Measurements from ENCODE around the gene EXOC6B. TPM values are rescaled to one million over a fixed set of nuclear protein-coding genes. Genes with fewer than 3 reads are reported as not detected.

EXOC6B gene
- total RNA-seq, 1 donor from 2014 or later, result 35.2 TPM

DNA sequence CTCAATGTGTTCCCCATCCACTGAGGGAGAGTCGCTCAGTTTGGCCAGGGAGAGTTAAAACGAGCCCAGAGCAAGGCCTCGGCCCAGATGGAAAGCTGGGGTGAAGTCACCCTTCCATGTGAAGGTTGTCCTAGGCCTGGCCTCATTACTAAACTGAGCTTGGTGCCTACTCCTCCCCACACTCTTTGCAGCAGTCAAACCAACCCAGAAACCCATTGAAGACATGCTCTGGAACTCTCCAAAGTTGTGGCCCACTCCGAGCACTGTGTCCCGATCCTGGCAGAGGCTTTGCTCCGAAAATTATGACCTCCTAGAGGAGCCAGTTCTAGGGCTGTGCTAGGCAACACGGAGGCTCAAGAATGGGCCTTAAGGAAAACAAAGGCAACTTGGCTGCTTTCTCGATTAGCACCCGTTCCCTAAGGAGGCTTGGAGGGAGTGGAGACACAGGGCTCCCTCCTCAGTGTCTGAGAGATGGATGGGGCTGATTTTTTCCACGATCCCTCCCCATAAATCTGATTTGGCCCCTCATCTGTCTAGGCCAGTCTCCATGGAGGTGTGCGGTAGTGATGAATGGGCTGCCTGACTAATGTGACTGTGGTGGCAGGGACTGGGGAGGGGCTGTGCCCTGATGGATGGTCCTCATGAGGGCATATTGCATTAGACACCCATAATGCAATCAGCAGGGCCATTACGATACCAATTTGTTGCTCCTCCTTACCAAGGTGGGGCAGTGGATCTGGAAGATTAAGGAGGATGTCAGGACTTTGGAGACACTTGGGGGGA lies 666.4 kb downstream of the EXOC6B start:
- no peaks in the 10 kb centered on the region for H3K9me3 ChIP-seq
- no peak for ATAC-seq
- H3K27ac ChIP-seq, result no peak overlapping the region
- TF ChIP-seq, protein P1, sequence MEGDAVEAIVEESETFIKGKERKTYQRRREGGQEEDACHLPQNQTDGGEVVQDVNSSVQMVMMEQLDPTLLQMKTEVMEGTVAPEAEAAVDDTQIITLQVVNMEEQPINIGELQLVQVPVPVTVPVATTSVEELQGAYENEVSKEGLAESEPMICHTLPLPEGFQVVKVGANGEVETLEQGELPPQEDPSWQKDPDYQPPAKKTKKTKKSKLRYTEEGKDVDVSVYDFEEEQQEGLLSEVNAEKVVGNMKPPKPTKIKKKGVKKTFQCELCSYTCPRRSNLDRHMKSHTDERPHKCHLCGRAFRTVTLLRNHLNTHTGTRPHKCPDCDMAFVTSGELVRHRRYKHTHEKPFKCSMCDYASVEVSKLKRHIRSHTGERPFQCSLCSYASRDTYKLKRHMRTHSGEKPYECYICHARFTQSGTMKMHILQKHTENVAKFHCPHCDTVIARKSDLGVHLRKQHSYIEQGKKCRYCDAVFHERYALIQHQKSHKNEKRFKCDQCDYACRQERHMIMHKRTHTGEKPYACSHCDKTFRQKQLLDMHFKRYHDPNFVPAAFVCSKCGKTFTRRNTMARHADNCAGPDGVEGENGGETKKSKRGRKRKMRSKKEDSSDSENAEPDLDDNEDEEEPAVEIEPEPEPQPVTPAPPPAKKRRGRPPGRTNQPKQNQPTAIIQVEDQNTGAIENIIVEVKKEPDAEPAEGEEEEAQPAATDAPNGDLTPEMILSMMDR (IDR thresholded peaks at IDR 0.05), result no peak
- intact Hi-C loops (cut with DNase I), result no loop called here
- no peaks in the 10 kb centered on the region for H3K4me1 ChIP-seq
- H3K27me3 ChIP-seq, result peaks cover 9% of the 10 kb centered on the region
- H3K4me3 ChIP-seq, result no peak overlapping the region
- no peaks in the 10 kb centered on the region for H3K36me3 ChIP-seq
- no peak for DNase-seq

DNA sequence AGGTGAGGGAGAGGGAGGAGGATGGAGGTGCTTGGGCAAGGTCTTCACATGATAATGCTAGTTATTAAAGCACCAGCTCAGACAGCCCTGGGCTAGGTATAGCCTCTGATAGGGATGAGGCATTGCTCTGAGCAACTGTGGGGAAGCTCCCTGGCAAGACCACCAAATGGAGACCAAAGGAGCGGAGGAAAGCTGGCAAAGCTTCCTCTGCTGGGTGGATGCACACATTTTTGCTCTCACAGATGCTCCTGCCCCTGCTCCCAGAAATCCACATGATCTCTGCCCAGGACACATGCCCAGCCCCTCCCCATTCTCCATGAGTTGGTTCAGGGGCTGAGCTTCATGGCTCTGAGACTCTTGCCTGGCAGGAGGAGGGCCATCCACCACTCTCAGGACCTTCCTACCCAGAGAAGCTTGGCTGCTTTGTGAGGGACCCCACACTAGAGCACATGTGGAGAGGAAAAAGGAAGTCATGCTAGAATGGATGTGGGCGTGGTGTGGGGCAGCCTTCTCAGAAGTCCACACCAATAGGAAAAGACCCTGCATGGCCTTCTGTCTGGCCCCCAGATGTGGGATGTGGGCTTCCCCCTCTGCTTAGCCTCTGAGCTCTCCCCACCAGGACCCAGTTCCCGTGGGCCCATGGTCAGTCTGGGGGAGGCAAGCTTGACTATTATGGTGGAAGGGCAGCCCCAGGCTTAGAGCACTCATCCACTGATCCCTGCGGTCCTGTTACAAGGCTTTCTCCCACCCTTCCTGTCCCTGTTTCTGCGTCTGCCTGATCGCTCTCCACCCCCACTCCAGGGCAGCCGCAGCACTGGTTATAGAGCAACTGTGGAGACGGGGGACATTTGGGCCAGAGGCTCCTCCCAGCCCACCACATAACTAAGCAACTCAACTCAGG lies 667.7 kb downstream of the EXOC6B start:
- H3K36me3 ChIP-seq, result no peaks in the 10 kb centered on the region
- no peak overlapping the region for H3K27ac ChIP-seq
- peaks cover 20% of the 10 kb centered on the region for H3K27me3 ChIP-seq
- intact Hi-C loops (cut with DNase I), result no loop called here
- ATAC-seq (no peak), DNase-seq (no peak)
- H3K9me3 ChIP-seq, result no peaks in the 10 kb centered on the region
- TF ChIP-seq, protein P1 (IDR thresholded peaks at IDR 0.05), result no peak
- H3K4me1 ChIP-seq, result no peaks in the 10 kb centered on the region
- no peak overlapping the region for H3K4me3 ChIP-seq

DNA sequence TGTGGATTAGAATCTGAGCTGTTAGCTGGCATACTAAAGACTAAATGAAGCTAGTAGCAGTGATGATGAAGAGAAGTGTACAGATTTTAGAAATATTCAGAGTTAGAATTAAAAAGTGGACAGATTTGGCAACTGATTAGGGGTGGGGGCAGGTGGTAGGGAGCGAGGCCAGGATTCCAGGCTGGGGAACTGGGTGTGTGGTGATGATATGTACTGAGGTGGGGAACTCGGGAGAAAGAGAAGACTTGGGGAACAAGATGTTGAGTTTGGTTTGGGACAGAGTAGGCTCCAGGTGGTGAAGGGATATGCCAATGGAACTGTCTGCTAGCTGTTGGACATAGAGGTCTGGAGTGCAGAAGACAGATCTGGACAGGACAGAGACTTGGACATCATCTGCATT lies 669.0 kb downstream of the EXOC6B start:
- no peak for ATAC-seq
- H3K27me3 ChIP-seq, result peaks cover 24% of the 10 kb centered on the region
- no peak overlapping the region for H3K27ac ChIP-seq
- no peak for DNase-seq
- intact Hi-C loops (cut with DNase I), result no loop called here
- H3K36me3 ChIP-seq, result no peaks in the 10 kb centered on the region
- no peak overlapping the region for H3K4me3 ChIP-seq
- H3K9me3 ChIP-seq, result no peaks in the 10 kb centered on the region
- H3K4me1 ChIP-seq, result no peaks in the 10 kb centered on the region
- TF ChIP-seq, protein P1 (IDR thresholded peaks at IDR 0.05), result no peak

DNA sequence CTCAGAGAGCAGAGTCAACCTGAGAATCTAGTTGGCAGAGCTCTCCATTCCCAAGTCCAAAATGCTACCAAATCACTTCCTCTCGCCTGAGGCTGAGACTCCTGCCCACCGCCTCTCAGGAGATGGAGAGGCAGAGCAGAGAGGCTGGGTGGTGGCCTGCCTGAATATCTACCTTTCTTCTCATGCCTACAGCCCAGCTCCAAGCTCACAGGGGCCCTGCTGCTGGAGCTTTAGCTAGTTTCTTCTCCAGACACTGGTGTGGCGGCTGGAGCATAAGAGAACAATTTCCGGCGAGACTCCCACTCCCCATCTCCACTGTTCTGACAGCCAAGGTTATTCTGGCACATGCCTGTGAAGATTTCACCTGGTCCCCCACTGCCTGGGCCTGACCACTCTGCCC lies 670.1 kb downstream of the EXOC6B start:
- Histone ChIP-seq H3K27ac (no peak overlapping the region), H3K27me3 (peaks cover 26% of the 10 kb centered on the region), H3K36me3 (no peaks in the 10 kb centered on the region), H3K9me3 (no peaks in the 10 kb centered on the region), H3K4me3 (no peak overlapping the region), H3K4me1 (no peaks in the 10 kb centered on the region)
- intact Hi-C loops (cut with DNase I), result no loop called here
- no peak for DNase-seq
- TF ChIP-seq, protein P1 (IDR thresholded peaks at IDR 0.05), result no peak
- ATAC-seq, result no peak

DNA sequence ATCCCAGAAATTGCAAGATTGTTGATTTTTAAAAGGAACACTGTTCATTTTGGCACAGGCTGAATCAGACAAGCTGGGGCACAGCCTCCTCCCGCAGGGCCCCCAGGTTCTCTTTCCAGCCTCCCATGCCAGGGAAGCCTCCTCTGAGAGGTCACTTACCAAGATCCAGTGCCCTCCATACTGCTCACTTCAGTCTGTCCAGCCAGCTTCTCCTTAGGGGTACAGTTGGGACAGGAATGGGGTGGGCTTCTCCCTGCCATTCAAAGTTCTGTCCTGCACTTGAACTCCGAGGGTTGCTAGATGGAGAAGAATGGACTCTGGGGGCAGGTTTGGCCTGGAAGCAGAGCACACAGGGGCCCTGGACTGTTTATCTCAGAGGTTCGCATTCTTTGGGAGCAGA lies 670.7 kb downstream of the EXOC6B start:
- no peaks in the 10 kb centered on the region for H3K9me3 ChIP-seq
- H3K27me3 ChIP-seq, result peaks cover 28% of the 10 kb centered on the region
- no peak for ATAC-seq
- no peaks in the 10 kb centered on the region for H3K36me3 ChIP-seq
- intact Hi-C loops (cut with DNase I), result no loop called here
- H3K4me3 ChIP-seq, result no peak overlapping the region
- H3K27ac ChIP-seq, result no peak overlapping the region
- DNase-seq, result no peak
- TF ChIP-seq, protein P1 (IDR thresholded peaks at IDR 0.05), result no peak
- peaks cover 1% of the 10 kb centered on the region for H3K4me1 ChIP-seq

Data from upper lobe of right lung (tissue), 1 donor.